H9 (cell line): Measurements from ENCODE around the gene KRTAP21-3. TPM values are rescaled to one million over a fixed set of nuclear protein-coding genes. Genes with fewer than 3 reads are reported as not detected.

Experiments
- DNase-seq: peaks from one replicate; pipeline ENCODE4 v3.0.0-alpha.2; 2017
- H2AFZ ChIP-seq: one replicate; pipeline ENCODE4 v1.6.1; 2013; ENCODE audit warnings: mild to moderate bottlenecking, low read length, control low read depth, moderate library complexity
- H2AK5ac ChIP-seq: 2 replicates; pipeline ENCODE4 v1.6.1; 2013; ENCODE audit warnings: low read length, control low read depth, mixed read lengths; ENCODE audit not compliant: insufficient read length
- H2BK120ac ChIP-seq: one replicate; pipeline ENCODE4 v1.6.1; 2013; ENCODE audit warnings: low read depth, mild to moderate bottlenecking, low read length, control low read depth, inconsistent platforms; ENCODE audit not compliant: poor library complexity, severe bottlenecking
- H2BK12ac ChIP-seq: 2 replicates; pipeline ENCODE4 v1.6.1; 2013; ENCODE audit warnings: low read length, control low read depth, mixed read lengths, low read depth; ENCODE audit not compliant: insufficient read length
- H2BK15ac ChIP-seq: 2 replicates; pipeline ENCODE4 v1.6.1; 2013; ENCODE audit warnings: low read depth, low read length, control low read depth
- H2BK20ac ChIP-seq: one replicate; pipeline ENCODE4 v1.6.1; 2013; ENCODE audit warnings: low read depth, mild to moderate bottlenecking, low read length, control low read depth, inconsistent platforms; ENCODE audit not compliant: poor library complexity, severe bottlenecking
- H2BK5ac ChIP-seq: 2 replicates; pipeline ENCODE4 v1.6.1; 2013; ENCODE audit warnings: low read length, control low read depth, mixed read lengths; ENCODE audit not compliant: insufficient read length
- H3K14ac ChIP-seq: 2 replicates; pipeline ENCODE4 v1.6.1; 2013; ENCODE audit warnings: low read length, control low read depth; ENCODE audit not compliant: insufficient read depth
- H3K18ac ChIP-seq: 2 replicates; pipeline ENCODE4 v1.6.1; 2013; ENCODE audit warnings: low read depth, mild to moderate bottlenecking, mixed read lengths, low read length, control low read depth; ENCODE audit not compliant: insufficient read length
- H3K23ac ChIP-seq: 2 replicates; pipeline ENCODE4 v1.6.1; 2013; ENCODE audit warnings: low read length, control low read depth, mixed read lengths, low read depth; ENCODE audit not compliant: insufficient read length
- H3K23me2 ChIP-seq: 2 replicates; pipeline ENCODE4 v1.6.1; 2013; ENCODE audit warnings: low read depth, mild to moderate bottlenecking, mixed read lengths, low read length, control low read depth; ENCODE audit not compliant: insufficient read length, poor library complexity, severe bottlenecking
- H3K27ac ChIP-seq: 2 replicates; pipeline ENCODE4 v1.5.1; 2013; ENCODE audit warnings: low read length, control low read depth, mixed read lengths, low read depth; ENCODE audit not compliant: insufficient read length
- H3K27me3 ChIP-seq: 2 replicates; pipeline ENCODE4 v1.6.1; 2013; ENCODE audit warnings: low read length, control low read depth, inconsistent platforms; ENCODE audit not compliant: insufficient read depth
- H3K4ac ChIP-seq: 2 replicates; pipeline ENCODE4 v1.6.1; 2013; ENCODE audit warnings: low read depth, mild to moderate bottlenecking, control low read depth, inconsistent platforms, low read length, moderate library complexity
- H3K4me1 ChIP-seq: 2 replicates; pipeline ENCODE4 v1.6.1; 2013; ENCODE audit warnings: low read length, control low read depth, inconsistent platforms; ENCODE audit not compliant: insufficient read depth
- H3K4me2 ChIP-seq: 2 replicates; pipeline ENCODE4 v1.6.1; 2013; ENCODE audit warnings: low read length, control low read depth, mixed read lengths; ENCODE audit not compliant: insufficient read length, insufficient read depth
- H3K56ac ChIP-seq: 2 replicates; pipeline ENCODE4 v1.6.1; 2013; ENCODE audit warnings: low read depth, mild to moderate bottlenecking, mixed read lengths, low read length, control low read depth; ENCODE audit not compliant: insufficient read length
- H3K79me1 ChIP-seq: 2 replicates; pipeline ENCODE4 v1.6.1; 2013; ENCODE audit warnings: low read depth, mild to moderate bottlenecking, moderate library complexity, low read length, control low read depth, inconsistent platforms; ENCODE audit not compliant: insufficient read depth, poor library complexity, severe bottlenecking
- H3K79me2 ChIP-seq: 2 replicates; pipeline ENCODE4 v1.6.1; 2013; ENCODE audit warnings: low read length, control low read depth, inconsistent platforms; ENCODE audit not compliant: insufficient read depth
- H3K9ac ChIP-seq: 2 replicates; pipeline ENCODE4 v1.6.1; 2013; ENCODE audit warnings: low read length, control low read depth, mixed read lengths; ENCODE audit not compliant: insufficient read length; ENCODE audit errors: extremely low read depth
- H3K9me3 ChIP-seq: one replicate; pipeline ENCODE4 v1.6.1; 2013; ENCODE audit warnings: low read depth, low read length, inconsistent platforms; ENCODE audit not compliant: control insufficient read depth
- H3T11ph ChIP-seq: one replicate; pipeline ENCODE4 v1.6.1; 2013; ENCODE audit warnings: mild to moderate bottlenecking, low read length, control low read depth, inconsistent platforms
- H4K20me1 ChIP-seq: one replicate; pipeline ENCODE4 v1.6.1; 2013; ENCODE audit not compliant: control insufficient read depth, insufficient read length, insufficient read depth
- H4K5ac ChIP-seq: 2 replicates; pipeline ENCODE4 v1.6.1; 2013; ENCODE audit warnings: low read depth, mild to moderate bottlenecking, mixed read lengths, low read length, control low read depth; ENCODE audit not compliant: insufficient read length
- H4K8ac ChIP-seq: replicated peaks from 2 replicates; pipeline ENCODE4 v1.6.1; 2013; ENCODE audit warnings: low read length, control low read depth, mixed read lengths, low read depth; ENCODE audit not compliant: insufficient read length
- H4K91ac ChIP-seq: 2 replicates; pipeline ENCODE4 v1.6.1; 2013; ENCODE audit warnings: low read depth, mild to moderate bottlenecking, moderate library complexity, mixed read lengths, low read length, control low read depth; ENCODE audit not compliant: insufficient read length
- H3K27ac Mint-ChIP-seq, 3 experiments: 2 replicates in 2 of 3; 3 replicates in 1 of 3; pipeline ENCODE4 v1.8.0; 2020 to 2021; ENCODE audit warnings: mixed read lengths in 3 of 3, mild to moderate bottlenecking in 1 of 3, moderate library complexity in 1 of 3
- H3K27me3 Mint-ChIP-seq: 2 replicates; pipeline ENCODE4 v1.8.0; 2021; ENCODE audit warnings: low read depth, mild to moderate bottlenecking, moderate library complexity, mixed read lengths
- H3K36me3 Mint-ChIP-seq, 3 experiments: 2 replicates in 2 of 3; 3 replicates in 1 of 3; pipeline ENCODE4 v1.8.0; 2020 to 2021; ENCODE audit warnings: low read depth in 3 of 3, mixed read lengths in 3 of 3; ENCODE audit not compliant: insufficient read depth in 1 of 3
- H3K4me1 Mint-ChIP-seq, 2 experiments: 2 replicates each; pipeline ENCODE4 v1.8.0; 2020; ENCODE audit warnings: mixed read lengths in 2 of 2
- H3K4me3 Mint-ChIP-seq, 2 experiments: 2 replicates in 1 of 2; 3 replicates in 1 of 2; pipeline ENCODE4 v1.8.0; 2020 to 2021; ENCODE audit warnings: mild to moderate bottlenecking in 2 of 2, mixed read lengths in 2 of 2, moderate library complexity in 1 of 2
- H3K9me3 Mint-ChIP-seq, 2 experiments: 2 replicates in 1 of 2; 3 replicates in 1 of 2; pipeline ENCODE4 v1.8.0; 2020; ENCODE audit warnings: mild to moderate bottlenecking in 2 of 2, mixed read lengths in 2 of 2, moderate library complexity in 1 of 2
- WGBS: extraction: QIAGEN DNeasy Blood & Tissue Kit; methylation state at CpG from one replicate; pipeline ENCODE4 v1.1.7; 2013; ENCODE audit warnings: missing lambda C conversion rate, low lambda C conversion rate, mixed read lengths; ENCODE audit not compliant: insufficient read length; ENCODE audit errors: extremely low coverage; 5-methylcytosine and 5-hydroxymethylcytosine counted together
- total RNA-seq: library from RNA; stranded (reverse); gene quantifications from 2 replicates; pipeline ENCODE4 v1.2.1, GENCODE V29; 2021
- TF ChIP-seq, protein P1 (sequence below): fragments of 200-600 bp; sonication (generic); conservative IDR thresholded peaks from 3 replicates; pipeline ENCODE4 v1.8.0; 2021; ENCODE audit warnings: antibody characterized with exemption, mild to moderate bottlenecking

KRTAP21-3 gene
- total RNA-seq, 1 experiment from 2014 or later = not detected

- WGBS = no CpG with 5 or more reads among the region's 2 CpGs
- no peak overlapping the region for H2BK15ac ChIP-seq
- DNase-seq = no peak
- no peak overlapping the region for H3K4ac ChIP-seq
- H4K5ac ChIP-seq = no peak overlapping the region
- no peaks in the 10 kb centered on the region for H3K23me2 ChIP-seq
- H4K8ac ChIP-seq = no peak overlapping the region
- no peak overlapping the region for H4K91ac ChIP-seq
- no peak overlapping the region for H2AK5ac ChIP-seq
- no peak overlapping the region for H3K23ac ChIP-seq
- H2BK5ac ChIP-seq = no peak overlapping the region
- H3T11ph ChIP-seq = no peak overlapping the region
- no peaks in the 10 kb centered on the region for H3K79me1 ChIP-seq
- no peak overlapping the region for H2BK20ac ChIP-seq
- Mint-ChIP-seq H3K27ac (no peak overlapping the region), H3K4me1 (peaks cover 0 to 9% of the 10 kb centered on the region in 2 experiments; a peak in 2 of 4 replicates), H3K27me3 (no peaks in the 10 kb centered on the region; the same call in 1 of the 2 replicates), H3K4me3 (no peak overlapping the region), H3K36me3 (peaks cover 4 to 38% (median 21%) of the 10 kb centered on the region in 3 experiments; a peak in 6 of 7 replicates), H3K9me3 (peaks cover 11 to 42% of the 10 kb centered on the region in 2 experiments)
- no peak overlapping the region for H3K18ac ChIP-seq
- H3K79me2 ChIP-seq = no peaks in the 10 kb centered on the region
- H3K9ac ChIP-seq = no peak overlapping the region
- no peak overlapping the region for H3K4me2 ChIP-seq
- no peak overlapping the region for H2AFZ ChIP-seq
- no peaks in the 10 kb centered on the region for H3K4me1 ChIP-seq
- no peak overlapping the region for H2BK120ac ChIP-seq
- H2BK12ac ChIP-seq = no peak overlapping the region
- no peaks in the 10 kb centered on the region for H3K27me3 ChIP-seq
- no peak overlapping the region for H3K14ac ChIP-seq
- no peak overlapping the region for H3K27ac ChIP-seq
- TF ChIP-seq, protein P1, sequence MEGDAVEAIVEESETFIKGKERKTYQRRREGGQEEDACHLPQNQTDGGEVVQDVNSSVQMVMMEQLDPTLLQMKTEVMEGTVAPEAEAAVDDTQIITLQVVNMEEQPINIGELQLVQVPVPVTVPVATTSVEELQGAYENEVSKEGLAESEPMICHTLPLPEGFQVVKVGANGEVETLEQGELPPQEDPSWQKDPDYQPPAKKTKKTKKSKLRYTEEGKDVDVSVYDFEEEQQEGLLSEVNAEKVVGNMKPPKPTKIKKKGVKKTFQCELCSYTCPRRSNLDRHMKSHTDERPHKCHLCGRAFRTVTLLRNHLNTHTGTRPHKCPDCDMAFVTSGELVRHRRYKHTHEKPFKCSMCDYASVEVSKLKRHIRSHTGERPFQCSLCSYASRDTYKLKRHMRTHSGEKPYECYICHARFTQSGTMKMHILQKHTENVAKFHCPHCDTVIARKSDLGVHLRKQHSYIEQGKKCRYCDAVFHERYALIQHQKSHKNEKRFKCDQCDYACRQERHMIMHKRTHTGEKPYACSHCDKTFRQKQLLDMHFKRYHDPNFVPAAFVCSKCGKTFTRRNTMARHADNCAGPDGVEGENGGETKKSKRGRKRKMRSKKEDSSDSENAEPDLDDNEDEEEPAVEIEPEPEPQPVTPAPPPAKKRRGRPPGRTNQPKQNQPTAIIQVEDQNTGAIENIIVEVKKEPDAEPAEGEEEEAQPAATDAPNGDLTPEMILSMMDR = no peak
- no peak overlapping the region for H3K56ac ChIP-seq
- no peaks in the 10 kb centered on the region for H4K20me1 ChIP-seq
- no peaks in the 10 kb centered on the region for H3K9me3 ChIP-seq
Measured at GRCh38 chr21:30672985-30673650, 45.5 kb downstream of the KRTAP21-3 start.
